Trophoblast cell (in vitro differentiated cells and primary cell): Measurements from ENCODE around the gene ASXL2.

Experiments used
- DNase-seq, 2 donors: peaks; one replicate each; pipeline ENCODE4 v3.0.0-alpha.2; 2016
- H2AFZ ChIP-seq: 2 replicates; pipeline ENCODE4 v1.6.1; 2013; ENCODE audit warnings: low read length, moderate library complexity, mild to moderate bottlenecking; ENCODE audit not compliant: insufficient read depth, poor library complexity
- H2AK5ac ChIP-seq: 2 replicates; pipeline ENCODE4 v1.6.1; 2013; ENCODE audit warnings: mild to moderate bottlenecking, low read length
- H2BK120ac ChIP-seq: 2 replicates; pipeline ENCODE4 v1.6.1; 2013; ENCODE audit warnings: low read length, mild to moderate bottlenecking, moderate library complexity; ENCODE audit not compliant: insufficient read depth, poor library complexity
- H2BK12ac ChIP-seq: 2 replicates; pipeline ENCODE4 v1.6.1; 2013; ENCODE audit warnings: mild to moderate bottlenecking, low read length, moderate library complexity
- H2BK5ac ChIP-seq: 2 replicates; pipeline ENCODE4 v1.6.1; 2013; ENCODE audit warnings: low read length, low read depth, moderate library complexity, mild to moderate bottlenecking; ENCODE audit not compliant: poor library complexity
- H3K14ac ChIP-seq: 2 replicates; pipeline ENCODE4 v1.6.1; 2013; ENCODE audit warnings: mild to moderate bottlenecking, low read length
- H3K18ac ChIP-seq: 2 replicates; pipeline ENCODE4 v1.6.1; 2013; ENCODE audit warnings: mild to moderate bottlenecking, low read length
- H3K23ac ChIP-seq: 2 replicates; pipeline ENCODE4 v1.6.1; 2013; ENCODE audit warnings: low read length
- H3K27ac ChIP-seq: 2 replicates; pipeline ENCODE4 v1.5.1; 2013; ENCODE audit warnings: low read depth, mild to moderate bottlenecking, inconsistent platforms, low read length, moderate library complexity
- H3K27me3 ChIP-seq: 2 replicates; pipeline ENCODE4 v1.6.1; 2013; ENCODE audit warnings: inconsistent platforms, mild to moderate bottlenecking, low read length, moderate library complexity; ENCODE audit not compliant: insufficient read depth
- H3K36me3 ChIP-seq, 2 experiments: 1 replicate in 1 of 2; 2 replicates in 1 of 2; pipeline ENCODE4 v1.6.1; 2013; ENCODE audit warnings: low read length in 2 of 2, mild to moderate bottlenecking in 2 of 2, moderate library complexity in 1 of 2; ENCODE audit not compliant: insufficient read depth in 2 of 2, control insufficient read depth in 1 of 2
- H3K4ac ChIP-seq: 2 replicates; pipeline ENCODE4 v1.6.1; 2013; ENCODE audit warnings: low read depth, mild to moderate bottlenecking, low read length, moderate library complexity
- H3K4me1 ChIP-seq, 2 experiments: 1 replicate in 1 of 2; 2 replicates in 1 of 2; pipeline ENCODE4 v1.6.1; 2013; ENCODE audit warnings: low read length in 2 of 2, mild to moderate bottlenecking in 2 of 2, moderate library complexity in 1 of 2; ENCODE audit not compliant: insufficient read depth in 2 of 2, control insufficient read depth in 1 of 2
- H3K4me2 ChIP-seq: 2 replicates; pipeline ENCODE4 v1.6.1; 2013; ENCODE audit warnings: inconsistent platforms, mild to moderate bottlenecking, low read length, moderate library complexity
- H3K4me3 ChIP-seq: 2 replicates; pipeline ENCODE4 v1.5.1; 2013; ENCODE audit warnings: mild to moderate bottlenecking, low read depth, low read length, inconsistent platforms
- H3K79me1 ChIP-seq: one replicate; pipeline ENCODE4 v1.6.1; 2013; ENCODE audit warnings: low read length
- H3K79me2 ChIP-seq: 2 replicates; pipeline ENCODE4 v1.6.1; 2013; ENCODE audit warnings: low read length, mild to moderate bottlenecking; ENCODE audit not compliant: control insufficient read depth, insufficient read depth, poor library complexity
- H3K9ac ChIP-seq: 2 replicates; pipeline ENCODE4 v1.6.1; 2013; ENCODE audit warnings: mild to moderate bottlenecking, low read length
- H3K9me3 ChIP-seq: 2 replicates; pipeline ENCODE4 v1.6.1; 2013; ENCODE audit warnings: low read depth, mild to moderate bottlenecking, control low read depth, inconsistent platforms, low read length; ENCODE audit not compliant: insufficient read depth
- H4K12ac ChIP-seq: 2 replicates; pipeline ENCODE4 v1.6.1; 2013; ENCODE audit warnings: low read depth, mild to moderate bottlenecking, low read length, moderate library complexity
- H4K8ac ChIP-seq: 2 replicates; pipeline ENCODE4 v1.6.1; 2013; ENCODE audit warnings: low read depth, mild to moderate bottlenecking, low read length, moderate library complexity
- H4K91ac ChIP-seq: one replicate; pipeline ENCODE4 v1.6.1; 2013; ENCODE audit warnings: low read depth, mild to moderate bottlenecking, low read length, moderate library complexity
- WGBS: extraction: QIAGEN DNeasy Blood & Tissue Kit; methylation state at CpG from one replicate; pipeline ENCODE4 v1.1.7; 2013; ENCODE audit warnings: missing lambda C conversion rate; ENCODE audit not compliant: insufficient read length, insufficient coverage; ENCODE audit errors: extremely low coverage; 5-methylcytosine and 5-hydroxymethylcytosine counted together

The ASXL2 gene

DNA sequence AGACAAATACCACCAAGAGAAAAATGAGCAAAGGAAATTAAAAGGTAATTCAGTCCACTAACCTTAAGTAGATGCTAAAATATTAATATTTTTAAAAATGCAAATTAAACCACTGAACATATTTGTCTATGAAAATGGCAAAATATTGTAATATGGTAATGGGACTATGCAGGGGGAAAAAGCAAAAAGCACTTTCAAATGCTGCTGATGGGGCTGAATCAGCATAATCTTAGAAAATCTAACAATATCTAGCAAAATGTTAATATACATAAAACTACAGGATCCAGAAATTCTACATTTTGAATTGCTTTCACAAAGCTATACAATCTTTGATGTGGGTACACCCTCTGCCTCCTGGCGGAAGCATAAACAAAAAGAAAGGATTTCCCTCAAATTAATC, 118.0 kb downstream of the ASXL2 start:
- WGBS, result no CpG with 5 or more reads among the region's 1 CpG
- H3K14ac ChIP-seq, result no peak overlapping the region
- H2BK120ac ChIP-seq, result no peak overlapping the region

GRCh38 chr2:25758348-25758747, 119.9 kb downstream of the ASXL2 start:
- Histone ChIP-seq H2AFZ (no peak overlapping the region), H3K9me3 (no peaks in the 10 kb centered on the region), H3K4me1 (no peaks in the 10 kb centered on the region), H2AK5ac (no peak overlapping the region), H3K36me3 (peaks cover 3 to 6% of the 10 kb centered on the region in 2 experiments), H3K23ac (no peak overlapping the region), H3K27ac (no peak overlapping the region), H3K4me3 (no peak overlapping the region), H3K27me3 (no peaks in the 10 kb centered on the region), H2BK5ac (no peak overlapping the region), H3K4me2 (no peak overlapping the region), H3K18ac (no peak overlapping the region), H4K12ac (no peak overlapping the region), H3K79me2 (no peaks in the 10 kb centered on the region), H3K14ac (no peak overlapping the region), H4K8ac (no peak overlapping the region), H3K79me1 (no peaks in the 10 kb centered on the region), H2BK12ac (no peak overlapping the region), H3K9ac (no peak overlapping the region), H3K4ac (no peak overlapping the region), H4K91ac (no peak overlapping the region), H2BK120ac (no peak overlapping the region)
- no peak for DNase-seq
- WGBS, result no CpG with 5 or more reads among the region's 1 CpG

More for the DNA sequence above, 118.0 kb downstream of the ASXL2 start:
- Histone ChIP-seq H3K27me3 (no peaks in the 10 kb centered on the region), H2AFZ (no peak overlapping the region), H2AK5ac (no peak overlapping the region), H3K36me3 (peaks cover 4 to 6% of the 10 kb centered on the region in 2 experiments), H3K9me3 (no peaks in the 10 kb centered on the region), H3K4me2 (no peak overlapping the region), H3K23ac (no peak overlapping the region), H4K91ac (no peak overlapping the region), H3K27ac (no peak overlapping the region), H3K79me2 (no peaks in the 10 kb centered on the region), H4K8ac (no peak overlapping the region), H3K79me1 (no peaks in the 10 kb centered on the region), H3K18ac (no peak overlapping the region), H4K12ac (no peak overlapping the region), H2BK5ac (no peak overlapping the region), H2BK12ac (no peak overlapping the region), H3K4me3 (no peak overlapping the region), H3K4me1 (no peaks in the 10 kb centered on the region), H3K4ac (no peak overlapping the region), H3K9ac (no peak overlapping the region)
- no peak for DNase-seq

DNA sequence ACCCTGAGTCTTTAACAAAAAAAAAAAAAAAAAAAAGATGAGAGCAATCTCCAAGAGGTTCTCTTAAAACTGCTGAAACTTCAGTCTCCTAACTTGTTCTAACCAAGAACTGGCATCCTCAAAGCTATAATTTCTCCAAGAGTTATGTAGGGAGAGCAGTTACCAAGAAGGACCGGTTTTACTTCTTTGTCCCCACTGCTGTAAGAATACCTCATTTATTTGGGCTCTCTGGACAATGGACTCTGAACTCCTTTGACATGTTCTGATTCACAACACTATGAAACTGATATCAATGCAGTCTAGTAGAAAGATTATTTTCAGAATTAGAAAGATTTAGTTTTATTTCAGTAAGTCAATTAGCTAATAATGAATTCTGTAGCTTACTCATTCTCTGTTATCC, 120.4 kb downstream of the ASXL2 start:
- Histone ChIP-seq H3K79me2 (no peaks in the 10 kb centered on the region), H3K18ac (no peak overlapping the region), H3K4ac (no peak overlapping the region), H2BK5ac (no peak overlapping the region), H3K23ac (no peak overlapping the region), H3K4me3 (no peak overlapping the region), H2AK5ac (no peak overlapping the region), H3K4me1 (no peaks in the 10 kb centered on the region), H4K91ac (no peak overlapping the region), H3K27me3 (no peaks in the 10 kb centered on the region), H3K79me1 (no peaks in the 10 kb centered on the region), H4K8ac (no peak overlapping the region), H3K27ac (no peak overlapping the region), H2BK120ac (no peak overlapping the region), H2AFZ (no peak overlapping the region), H2BK12ac (no peak overlapping the region), H3K36me3 (peaks cover 3 to 6% of the 10 kb centered on the region in 2 experiments), H3K4me2 (no peak overlapping the region), H4K12ac (no peak overlapping the region), H3K9me3 (no peaks in the 10 kb centered on the region), H3K14ac (no peak overlapping the region), H3K9ac (no peak overlapping the region)
- no CpG with 5 or more reads among the region's 1 CpG for WGBS
- peak in 1 of 2 donors; percentile 45 for DNase-seq

- no peak overlapping the region for H2BK5ac ChIP-seq
- no peak overlapping the region for H3K23ac ChIP-seq
- no peaks in the 10 kb centered on the region for H3K79me2 ChIP-seq
- no peak overlapping the region for H4K91ac ChIP-seq
- no peak overlapping the region for H3K4me3 ChIP-seq
- no peak overlapping the region for H3K9ac ChIP-seq
- no peak overlapping the region for H3K4ac ChIP-seq
- H3K27ac ChIP-seq, result no peak overlapping the region
- WGBS, result no CpG with 5 or more reads among the region's 4 CpGs
- no peak for DNase-seq
- H2BK120ac ChIP-seq, result no peak overlapping the region
- no peak overlapping the region for H3K18ac ChIP-seq
- no peaks in the 10 kb centered on the region for H3K27me3 ChIP-seq
- no peak overlapping the region for H2BK12ac ChIP-seq
- no peak overlapping the region for H3K14ac ChIP-seq
- no peak overlapping the region for H2AFZ ChIP-seq
- no peaks in the 10 kb centered on the region for H3K79me1 ChIP-seq
- no peaks in the 10 kb centered on the region for H3K4me1 ChIP-seq
- no peak overlapping the region for H4K8ac ChIP-seq
- H2AK5ac ChIP-seq, result no peak overlapping the region
- peaks cover 4 to 9% of the 10 kb centered on the region in 2 experiments for H3K36me3 ChIP-seq
- H3K9me3 ChIP-seq, result no peaks in the 10 kb centered on the region
- H4K12ac ChIP-seq, result no peak overlapping the region
- no peak overlapping the region for H3K4me2 ChIP-seq
Observed at GRCh38 chr2:25756536-25756935, 121.8 kb downstream of the ASXL2 start.
